Renal cortex interstitium (tissue), 11 donors: Measurements from ENCODE around the gene TBC1D2. TPM values are rescaled to one million over a fixed set of nuclear protein-coding genes. Genes with fewer than 3 reads are reported as not detected.
"Not testable (repeated sequence)": the region's sequence is repeated elsewhere in the genome, so short reads cannot be mapped to it uniquely, and the experiment has no call there.

Experiments used
- DNase-seq, 11 donors: peaks; one replicate each; pipeline ENCODE4 v3.0.0-alpha.2; 2013; ENCODE audit warnings: low read depth in 9 of 11, low spot score in 4 of 11; ENCODE audit errors: extremely low read depth in 1 of 11
- polyA plus RNA-seq, 3 donors: library from polyadenylated mRNA; unstranded; fragments of 120-200 nt; gene quantifications; one replicate each; pipeline ENCODE4 v1.2.1, GENCODE V29; 2013; ENCODE audit not compliant: insufficient read length in 3 of 3

TBC1D2 gene
- polyA plus RNA-seq, 3 donors: 2.9 to 3.6 (median 3.5) TPM

- DNase-seq: no peak
Observed at GRCh38 chr9:98180996-98181395, 74.5 kb downstream of the TBC1D2 start.

- no peak for DNase-seq
Observed at GRCh38 chr9:98178874-98179850, 76.3 kb downstream of the TBC1D2 start.

- no peak for DNase-seq
Observed at GRCh38 chr9:98176391-98177259, 78.8 kb downstream of the TBC1D2 start.

- no peak for DNase-seq
Observed at GRCh38 chr9:98175762-98176161, 79.7 kb downstream of the TBC1D2 start.

GRCh38 chr9:98175028-98175569 is 80.3 kb downstream of the TBC1D2 start:
- DNase-seq: no peak

GRCh38 chr9:98174502-98174918 is 80.9 kb downstream of the TBC1D2 start:
- not testable (repeated sequence) for DNase-seq

GRCh38 chr9:98173181-98173580 is 82.3 kb downstream of the TBC1D2 start:
- no peak for DNase-seq

GRCh38 chr9:98172604-98173003 is 82.8 kb downstream of the TBC1D2 start:
- no peak for DNase-seq

- no peak for DNase-seq
Observed at GRCh38 chr9:98171176-98171925, 84.1 kb downstream of the TBC1D2 start.

GRCh38 chr9:98168941-98169488 is 86.4 kb downstream of the TBC1D2 start:
- no peak for DNase-seq

- no peak for DNase-seq
Observed at GRCh38 chr9:98168153-98168780, 87.2 kb downstream of the TBC1D2 start.

- DNase-seq: no peak
Observed at GRCh38 chr9:98164912-98165311, 90.5 kb downstream of the TBC1D2 start.

GRCh38 chr9:98162613-98163012 is 92.8 kb downstream of the TBC1D2 start:
- DNase-seq: no peak

- no peak for DNase-seq
Observed at GRCh38 chr9:98161851-98162250, 93.6 kb downstream of the TBC1D2 start.

- DNase-seq: no peak
Observed at GRCh38 chr9:98159790-98160189, 95.7 kb downstream of the TBC1D2 start.

GRCh38 chr9:98159301-98159700 is 96.1 kb downstream of the TBC1D2 start:
- no peak for DNase-seq

GRCh38 chr9:98158071-98158831 is 97.2 kb downstream of the TBC1D2 start:
- DNase-seq: no peak
